GM12878 (cell line): ENCODE results near the gene NMD3. TPM values are rescaled to one million over a fixed set of nuclear protein-coding genes. Genes with fewer than 3 reads are reported as not detected.

ENCODE experiments used
- ATAC-seq: fragments of 200-7000 bp; cut with Tn5 transposase; 3 replicates; pipeline ENCODE4 v1.9.1; 2020; ENCODE audit warnings: mild to moderate bottlenecking, moderate library complexity
- Bru-seq: library from RNA; stranded (reverse); fragments of 400-500 nt; gene quantifications from one replicate; lab custom pipeline; 2021; lab: Mats Ljungman, UMichigan
- BruChase-seq, 2 experiments: library from RNA; stranded (reverse); fragments of 400-500 nt; gene quantifications; one replicate each; lab custom pipeline; 2021; lab: Mats Ljungman, UMichigan
- BruUV-seq: library from RNA; stranded (reverse); fragments of 400-500 nt; replicated peaks from 2 replicates; lab custom pipeline; 2021; lab: Mats Ljungman, UMichigan
- CTCF ChIA-PET: fragments of 300-600 bp; sonication (Branson Sonifier 250); formaldehyde crosslinking; extraction: SDS; loops from one replicate; lab custom pipeline; 2021; ENCODE audit warnings: inconsistent platforms; lab: Yijun Ruan, JAX
- POLR2A ChIA-PET: fragments of 350-600 bp; formaldehyde crosslinking; extraction: SDS; loops from one replicate; lab custom pipeline; 2021; ENCODE audit warnings: inconsistent platforms; lab: Charles Lee
- RAD21 ChIA-PET: fragments of 300-600 bp; sonication (Branson Sonifier 250); formaldehyde crosslinking; loops from one replicate; lab custom pipeline; 2023; ENCODE audit warnings: antibody characterized with exemption; ENCODE audit not compliant: unreplicated experiment; lab: Charles Lee
- SMC1A ChIA-PET: fragments of 300-600 bp; sonication (Branson Sonifier 250); formaldehyde crosslinking; loops from one replicate; lab custom pipeline; 2023; ENCODE audit not compliant: unreplicated experiment, uncharacterized antibody; lab: Charles Lee
- DNase-seq: peaks from one replicate; pipeline ENCODE4 v3.0.0-alpha.2; 2011; ENCODE audit warnings: low read depth, low spot score
- FAIRE-seq: peaks from 3 replicates; lab custom pipeline; 2011; peaks lifted over from hg19 to GRCh38; lab: Jason Lieb, UNC
- H2AFZ ChIP-seq: 2 replicates; pipeline ENCODE4 v1.6.0; 2011; ENCODE audit warnings: low read depth, low read length, control low read depth; ENCODE audit not compliant: control insufficient read depth
- H3K27ac ChIP-seq: 2 replicates; pipeline ENCODE4 v1.5.1; 2011; ENCODE audit warnings: control low read depth; ENCODE audit not compliant: control insufficient read depth, insufficient read depth
- H3K27me3 ChIP-seq, 2 experiments: replicated peaks in 1 of 2; 2 replicates each; pipeline versions ENCODE4 v1.6.0 to v1.6.1; 2011; ENCODE audit warnings: low read length in 1 of 2; ENCODE audit not compliant: control insufficient read depth in 2 of 2, insufficient read depth in 2 of 2
- H3K36me3 ChIP-seq, 2 experiments: 2 replicates each; pipeline ENCODE4 v1.5.1; 2011; ENCODE audit warnings: low read length in 1 of 2; ENCODE audit not compliant: control insufficient read depth in 2 of 2, insufficient read depth in 2 of 2
- H3K4me1 ChIP-seq: 2 replicates; pipeline ENCODE4 v1.6.1; 2011; ENCODE audit warnings: mild to moderate bottlenecking, low read length, moderate library complexity, mixed read lengths; ENCODE audit not compliant: control insufficient read depth, insufficient read depth
- H3K4me2 ChIP-seq: 2 replicates; pipeline ENCODE4 v1.6.0; 2011; ENCODE audit warnings: control low read depth; ENCODE audit not compliant: control insufficient read depth, insufficient read depth
- H3K4me3 ChIP-seq: fragments of 200-600 bp; sonication (generic); 2 replicates; pipeline ENCODE4 v1.5.1; 2016
- H3K79me2 ChIP-seq: 2 replicates; pipeline ENCODE4 v1.6.0; 2011; ENCODE audit warnings: low read length; ENCODE audit not compliant: control insufficient read depth, insufficient read depth
- H3K9ac ChIP-seq: 2 replicates; pipeline ENCODE4 v1.8.0; 2011; ENCODE audit warnings: low read length, control low read depth, mixed read lengths; ENCODE audit not compliant: control insufficient read depth, insufficient read depth
- H3K9me3 ChIP-seq: replicated peaks from 3 replicates; pipeline ENCODE4 v1.5.1; 2011; ENCODE audit warnings: mild to moderate bottlenecking, low read length; ENCODE audit not compliant: control insufficient read depth, insufficient read depth
- H4K20me1 ChIP-seq: 2 replicates; pipeline ENCODE4 v1.6.0; 2011; ENCODE audit not compliant: control insufficient read depth, insufficient read depth
- ETV6 ChIP-seq, 2 experiments: fragments of 450-650 bp in 1 of 2; IDR thresholded peaks in 1 of 2; conservative IDR thresholded peaks in 1 of 2; 2 replicates each; pipeline ENCODE4 v1.6.1; 2014; ENCODE audit warnings: antibody characterized with exemption in 1 of 2, borderline replicate concordance in 1 of 2, low read depth in 1 of 2, mild to moderate bottlenecking in 1 of 2, moderate library complexity in 1 of 2
- MEF2A ChIP-seq: IDR thresholded peaks from 2 replicates; pipeline ENCODE4 v1.6.1; 2011; ENCODE audit warnings: low read depth, mild to moderate bottlenecking, low read length, moderate library complexity; ENCODE audit not compliant: insufficient read depth
- MTA2 ChIP-seq: fragments of 450-650 bp; IDR thresholded peaks from 2 replicates; pipeline ENCODE4 v1.6.1; 2016; ENCODE audit warnings: low read depth, mild to moderate bottlenecking, moderate library complexity
- POU2F2 ChIP-seq: IDR thresholded peaks from 3 replicates; pipeline ENCODE4 v1.6.1; 2011; ENCODE audit warnings: low read depth, mild to moderate bottlenecking, low read length, borderline replicate concordance
- SMAD1 ChIP-seq: fragments of 450-650 bp; IDR thresholded peaks from 2 replicates; pipeline ENCODE4 v1.6.1; 2018; ENCODE audit warnings: mild to moderate bottlenecking, low read depth; ENCODE audit not compliant: partially characterized antibody
- TCF12 ChIP-seq: IDR thresholded peaks from 2 replicates; pipeline ENCODE4 v1.6.1; 2011; ENCODE audit warnings: low read depth, mild to moderate bottlenecking, low read length
- ZNF217 ChIP-seq: fragments of 450-650 bp; IDR thresholded peaks from 2 replicates; pipeline ENCODE4 v1.6.1; 2017; ENCODE audit warnings: antibody characterized with exemption, mild to moderate bottlenecking
- WGBS: methylation state at CpG from one replicate; pipeline ENCODE4 v1.1.6; 2016; ENCODE audit warnings: low lambda C conversion rate; ENCODE audit not compliant: insufficient replicate concordance, insufficient coverage; ENCODE audit errors: missing lambda C conversion rate; 5-methylcytosine and 5-hydroxymethylcytosine counted together
- in situ Hi-C: fragments of 300-500 bp; cut with MboI; formaldehyde crosslinking; loops from 9 replicates; pipeline ENCODE4 v1.14.3; 2018; ENCODE audit warnings: mixed read lengths
- intact Hi-C: fragments of 100-400 bp; cut with micrococcal nuclease; formaldehyde crosslinking; loops from one replicate; pipeline ENCODE4 v1.14.2; 2022; ENCODE audit not compliant: unreplicated experiment
- long read RNA-seq, 2 experiments: library from polyadenylated mRNA; unstranded; transcript quantifications; one replicate each; pipeline ENCODE4 v2.0.0, GENCODE V29; 2019 to 2020
- polyA minus RNA-seq, 3 experiments: library from RNA; depleted of rRNA, polyadenylated mRNA; stranded (reverse); fragments of >200 nt; gene quantifications; 2 replicates each; pipeline ENCODE4 v1.2.3, GENCODE V29; 2011
- polyA plus RNA-seq, 11 experiments: library from polyadenylated mRNA; depleted of rRNA in 4 of 11; unstranded in 6 of 11; stranded (reverse) in 5 of 11; fragments of >200 nt; fragmentation: Nextera tagmentation in 4 of 11; fragmentation: Illumina TruSeq in 1 of 11; extraction: Ambion mirVana in 4 of 11; extraction: Trizol in 1 of 11; gene quantifications; 1 replicate in 1 of 11; 2 replicates in 10 of 11; pipeline versions ENCODE4 v1.2.1 to v1.2.3, GENCODE V29; 2011 to 2016; ENCODE audit warnings: inconsistent platforms in 2 of 11, missing spikeins in 2 of 11, low read depth in 1 of 11
- total RNA-seq, 4 experiments: library from RNA; depleted of rRNA in 3 of 4; stranded (reverse); fragments of >200 nt in 3 of 4; fragmentation: Illumina TruSeq in 1 of 4; extraction: Trizol in 1 of 4; gene quantifications; 2 replicates each; pipeline versions ENCODE4 v1.2.1 to v1.2.3, GENCODE V29; 2013 to 2021
- TF ChIP-seq, protein P1 (sequence below): fragments of 450-650 bp; IDR thresholded peaks from 2 replicates; pipeline ENCODE4 v1.6.1; 2016; ENCODE audit warnings: mild to moderate bottlenecking, moderate library complexity, borderline replicate concordance

The NMD3 gene
- total RNA-seq (2013; cell fraction: nucleolus; rRNA removed) = 64.2 and 73.2 TPM in 2 replicates
- total RNA-seq (2014; rRNA removed) = 42.4 and 54.6 TPM in 2 replicates
- 46.5 and 53.3 TPM in 2 replicates for total RNA-seq (2014; rRNA removed; fragmentation: Illumina TruSeq; extraction: Trizol)
- total RNA-seq (2021) = 57.3 and 60.0 TPM in 2 replicates
- 29.8 TPM for polyA plus RNA-seq (2011; ENCODE audit: low read depth)
- 64.1 and 91.9 TPM in 2 replicates for polyA plus RNA-seq (2011; rRNA removed)
- polyA plus RNA-seq (2011; cell fraction: cytosol; rRNA removed) = 27.0 and 28.1 TPM in 2 replicates
- polyA plus RNA-seq (2011; cell fraction: nucleus; rRNA removed) = 41.0 and 43.5 TPM in 2 replicates
- polyA plus RNA-seq (2012) = 36.5 and 50.1 TPM in 2 replicates
- 56.8 and 68.8 TPM in 2 replicates for polyA plus RNA-seq (2014; fragmentation: Illumina TruSeq; extraction: Trizol)
- polyA plus RNA-seq (2014; fragmentation: Nextera tagmentation; extraction: Ambion mirVana) = 10 to 100 TPM; 54.6 to 66.8 TPM
- 27.6 and 34.2 TPM in 2 replicates for polyA plus RNA-seq (2014; rRNA removed)
- polyA plus RNA-seq (2016; fragmentation: Nextera tagmentation; extraction: Ambion mirVana) = 10 to 100 TPM; 54.3 to 60.6 TPM
- polyA minus RNA-seq (2011; rRNA and poly(A)+ RNA removed) = 85.2 and 109 TPM in 2 replicates
- polyA minus RNA-seq (2011; cell fraction: cytosol; rRNA and poly(A)+ RNA removed) = 31.6 and 38.0 TPM in 2 replicates
- polyA minus RNA-seq (2011; cell fraction: nucleus; rRNA and poly(A)+ RNA removed) = 50.3 and 61.8 TPM in 2 replicates
- percentile 94 among the genes with signal in this experiment for Bru-seq, nascent RNA
- BruChase-seq, experiment 1, labeled RNA remaining after a 6-hour chase = percentile 90 among the genes with signal in this experiment
- percentile 93 among the genes with signal in this experiment for BruChase-seq, experiment 2, labeled RNA remaining after a 2-hour chase
- long read RNA-seq, experiment 1, transcript NMD3-201 (16 exons, 3,049 nt) = major isoform, 53 of 89 reads
- long read RNA-seq, experiment 1, partial matches to known transcripts = 7 of 89 reads
- long read RNA-seq, experiment 1, other reads (novel, unspliced or antisense) = 27 of 89 reads
- long read RNA-seq, experiment 2, transcript NMD3-201 (16 exons, 3,049 nt) = major isoform, 284 of 411 reads
- long read RNA-seq, experiment 2, transcript NMD3-202 (15 exons, 3,061 nt) = minor isoform, 10 of 411 reads
- long read RNA-seq, experiment 2, partial matches to known transcripts = 37 of 411 reads
- long read RNA-seq, experiment 2, other reads (novel, unspliced or antisense) = 78 of 411 reads

DNA sequence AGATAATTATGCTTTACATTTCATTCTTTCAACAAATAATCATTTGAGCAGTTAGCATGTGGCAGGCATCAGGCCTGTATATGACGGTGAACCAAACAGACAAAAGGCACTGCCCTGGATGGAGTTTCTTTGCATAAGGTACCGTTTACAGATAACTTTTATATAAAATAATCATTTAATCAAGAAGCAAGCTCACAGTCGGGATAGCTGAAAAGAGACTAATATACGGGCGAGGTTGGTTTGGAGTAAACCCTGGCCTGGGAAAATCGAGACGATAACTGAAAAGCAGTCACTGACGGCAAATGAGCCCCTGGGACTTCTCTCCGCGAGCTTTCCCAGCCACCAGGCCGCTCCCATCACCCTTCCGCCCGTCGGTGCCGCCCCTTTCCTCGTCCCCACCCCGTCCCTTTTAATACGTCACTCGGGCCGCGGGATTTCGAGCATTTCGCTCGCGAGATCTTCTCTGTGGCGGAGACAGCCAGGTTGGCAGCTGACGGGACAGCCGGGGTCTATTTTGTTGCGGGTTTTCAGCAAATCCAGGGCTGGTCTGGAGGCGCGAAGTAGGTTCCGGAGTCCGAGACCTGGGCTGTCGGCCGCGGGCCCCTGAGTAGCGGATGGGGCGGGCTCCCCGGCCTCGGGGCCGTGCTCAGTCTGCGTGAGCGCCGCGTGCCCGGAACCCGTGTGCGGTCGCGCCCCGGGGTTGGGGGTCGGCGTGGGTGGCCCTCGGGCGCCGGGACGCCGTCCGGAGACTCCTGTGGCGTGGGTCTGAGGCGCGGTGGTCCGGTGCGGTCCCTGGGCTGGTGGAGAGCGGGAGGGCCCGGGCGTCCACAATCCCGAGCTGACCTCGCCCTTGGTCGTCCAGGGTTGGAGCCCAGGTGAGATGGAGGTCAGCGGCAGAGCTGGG, at the start of gene NMD3:
Gene NMD3, plus strand, starts transcription at position 462 of the 904 bp plus-strand sequence. CDS start 703 bp downstream, outside the sequence.
- peak; percentile 92 for ATAC-seq
- ChIA-PET SMC1A (interaction anchor here (1.0 to 2.5 kb wide), 5 partner anchors 7 to 18 kb away, joined by 3 to 10 read pairs (median 6); no protein-coding TSS in a partner anchor), CTCF (interaction anchor here (0.5 to 1.5 kb wide), 6 partner anchors 23 to 554 kb away, joined by 3 to 5 read pairs (median 3); no protein-coding TSS in a partner anchor), RAD21 (interaction anchor here (1.0 to 1.7 kb wide), 6 partner anchors 8 to 656 kb away, joined by 3 to 6 read pairs (median 4); partner anchors contain the start of gene KPNA4), POLR2A (interaction anchor here (0.6 to 2.9 kb wide), 6 partner anchors 9 to 67 kb away, joined by 3 to 16 read pairs (median 5); no protein-coding TSS in a partner anchor)
- H3K9ac ChIP-seq = peak within 1 kb of the TSS; percentile 86
- intact Hi-C loops = loop anchor here (5.0 kb wide), 2 partner anchors 154 to 544 kb away; partner anchors contain the start of gene ARL14
- H3K36me3 ChIP-seq = no peaks in the 10 kb centered on the region; a peak in 1 of 4 replicates
- H3K79me2 ChIP-seq = peaks cover 48% of the 10 kb centered on the region
- H3K4me2 ChIP-seq = peak within 1 kb of the TSS; percentile 83
- peak; percentile 68 for FAIRE-seq
- BruUV-seq = no TSS peak
- H3K27ac ChIP-seq = peak within 1 kb of the TSS; percentile 86
- no peaks in the 10 kb centered on the region for H4K20me1 ChIP-seq
- in situ Hi-C loops = loop anchor here (10.0 kb wide), 1 partner anchor 656 kb away; the partner anchor contains the start of gene KPNA4
- H3K4me3 ChIP-seq = peak within 1 kb of the TSS; percentile 79
- H3K9me3 ChIP-seq = no peaks in the 10 kb centered on the region
- WGBS = under 1% methylated on average over 50 of the region's 71 CpGs
- no peaks in the 10 kb centered on the region; a peak in 1 of 4 replicates for H3K27me3 ChIP-seq
- peak within 1 kb of the TSS; percentile 86 for H2AFZ ChIP-seq
- peak; percentile 71 for DNase-seq
- H3K4me1 ChIP-seq = no peaks in the 10 kb centered on the region
- TF ChIP-seq TCF12 = peak; percentile 74; the same call in 1 of the 2 replicates
- TF ChIP-seq ZNF217 = no peak
- TF ChIP-seq MTA2 = no peak
- no peak for TF ChIP-seq SMAD1
- no peak for TF ChIP-seq ETV6 (conservative IDR thresholded peaks at IDR 0.05 in 1 of 2, IDR thresholded peaks at IDR 0.05 in 1 of 2; ENCODE audit: borderline replicate concordance in 1 of 2, low read depth in 1 of 2)
- TF ChIP-seq POU2F2 = no peak; the same call in 2 of the 3 replicates
- TF ChIP-seq, protein P1, sequence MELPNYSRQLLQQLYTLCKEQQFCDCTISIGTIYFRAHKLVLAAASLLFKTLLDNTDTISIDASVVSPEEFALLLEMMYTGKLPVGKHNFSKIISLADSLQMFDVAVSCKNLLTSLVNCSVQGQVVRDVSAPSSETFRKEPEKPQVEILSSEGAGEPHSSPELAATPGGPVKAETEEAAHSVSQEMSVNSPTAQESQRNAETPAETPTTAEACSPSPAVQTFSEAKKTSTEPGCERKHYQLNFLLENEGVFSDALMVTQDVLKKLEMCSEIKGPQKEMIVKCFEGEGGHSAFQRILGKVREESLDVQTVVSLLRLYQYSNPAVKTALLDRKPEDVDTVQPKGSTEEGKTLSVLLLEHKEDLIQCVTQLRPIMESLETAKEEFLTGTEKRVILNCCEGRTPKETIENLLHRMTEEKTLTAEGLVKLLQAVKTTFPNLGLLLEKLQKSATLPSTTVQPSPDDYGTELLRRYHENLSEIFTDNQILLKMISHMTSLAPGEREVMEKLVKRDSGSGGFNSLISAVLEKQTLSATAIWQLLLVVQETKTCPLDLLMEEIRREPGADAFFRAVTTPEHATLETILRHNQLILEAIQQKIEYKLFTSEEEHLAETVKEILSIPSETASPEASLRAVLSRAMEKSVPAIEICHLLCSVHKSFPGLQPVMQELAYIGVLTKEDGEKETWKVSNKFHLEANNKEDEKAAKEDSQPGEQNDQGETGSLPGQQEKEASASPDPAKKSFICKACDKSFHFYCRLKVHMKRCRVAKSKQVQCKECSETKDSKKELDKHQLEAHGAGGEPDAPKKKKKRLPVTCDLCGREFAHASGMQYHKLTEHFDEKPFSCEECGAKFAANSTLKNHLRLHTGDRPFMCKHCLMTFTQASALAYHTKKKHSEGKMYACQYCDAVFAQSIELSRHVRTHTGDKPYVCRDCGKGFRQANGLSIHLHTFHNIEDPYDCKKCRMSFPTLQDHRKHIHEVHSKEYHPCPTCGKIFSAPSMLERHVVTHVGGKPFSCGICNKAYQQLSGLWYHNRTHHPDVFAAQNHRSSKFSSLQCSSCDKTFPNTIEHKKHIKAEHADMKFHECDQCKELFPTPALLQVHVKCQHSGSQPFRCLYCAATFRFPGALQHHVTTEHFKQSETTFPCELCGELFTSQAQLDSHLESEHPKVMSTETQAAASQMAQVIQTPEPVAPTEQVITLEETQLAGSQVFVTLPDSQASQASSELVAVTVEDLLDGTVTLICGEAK = no peak; the same call in 1 of the 2 replicates
- TF ChIP-seq MEF2A = no peak; the same call in 1 of the 2 replicates
